HepG2 (cell line): ENCODE measurements around the gene PHYH. TPM values are rescaled to one million over a fixed set of nuclear protein-coding genes. Genes with fewer than 3 reads are reported as not detected.
A peak's percentile ranks its signal among the peaks of the same experiment; 100 is the strongest.

Experiments used
- ETV6 ChIP-seq: sonication (generic); formaldehyde crosslinking; conservative IDR thresholded peaks from 2 replicates; pipeline ENCODE4 v1.4.0; 2020; ENCODE audit warnings: missing genetic modification reagents
- FOXA1 ChIP-seq, 2 experiments: fragments of 450-650 bp in 1 of 2; sonication (generic) in 1 of 2; formaldehyde crosslinking in 1 of 2; IDR thresholded peaks; 2 replicates each; pipeline versions ENCODE4 v1.4.0 to v1.6.1; 2016 to 2020; ENCODE audit warnings: missing genetic modification reagents in 1 of 2
- FOXM1 ChIP-seq: sonication (generic); formaldehyde crosslinking; IDR thresholded peaks from 2 replicates; pipeline ENCODE4 v1.5.0; 2020; ENCODE audit warnings: missing genetic modification reagents
- HES4 ChIP-seq: sonication (generic); formaldehyde crosslinking; IDR thresholded peaks from 2 replicates; pipeline ENCODE4 v1.9.0; 2021; ENCODE audit warnings: mild to moderate bottlenecking, missing genetic modification reagents, borderline replicate concordance
- KAT8 ChIP-seq: IDR thresholded peaks from 2 replicates; pipeline ENCODE4 v1.6.1; 2016; ENCODE audit warnings: missing genetic modification reagents, missing compliant biosample characterization
- LCORL ChIP-seq, 2 experiments: fragments of 450-650 bp in 1 of 2; sonication (generic) in 1 of 2; formaldehyde crosslinking in 1 of 2; IDR thresholded peaks; 2 replicates each; pipeline versions ENCODE4 v1.5.0 to v1.6.1; 2017 to 2020; ENCODE audit warnings: antibody characterized with exemption in 1 of 2, missing genetic modification reagents in 1 of 2
- ONECUT2 ChIP-seq: sonication (generic); formaldehyde crosslinking; IDR thresholded peaks from 2 replicates; pipeline ENCODE4 v1.4.0; 2020; ENCODE audit warnings: missing genetic modification reagents
- PHF5A ChIP-seq: IDR thresholded peaks from one replicate; pipeline ENCODE4 v1.6.1; 2018; ENCODE audit warnings: low read depth, missing genetic modification reagents; ENCODE audit not compliant: unreplicated experiment
- RCOR2 ChIP-seq: IDR thresholded peaks from 2 replicates; pipeline ENCODE4 v1.6.1; 2016; ENCODE audit warnings: missing biosample characterization, missing genetic modification reagents
- RFX3 ChIP-seq: IDR thresholded peaks from 2 replicates; pipeline ENCODE4 v1.6.1; 2016; ENCODE audit warnings: missing biosample characterization, missing genetic modification reagents
- SIN3B ChIP-seq: fragments of 150-350 bp; IDR thresholded peaks from 2 replicates; pipeline ENCODE4 v1.6.1; 2014; ENCODE audit warnings: low read length
- ZBTB8A ChIP-seq: sonication (generic); formaldehyde crosslinking; IDR thresholded peaks from 2 replicates; pipeline ENCODE4 v1.4.0; 2020; ENCODE audit warnings: mild to moderate bottlenecking, low read depth, missing genetic modification reagents, borderline replicate concordance
- ZNF652 ChIP-seq: IDR thresholded peaks from 2 replicates; pipeline ENCODE4 v1.6.1; 2016; ENCODE audit warnings: low read depth, borderline replicate concordance
- ZNF672 ChIP-seq: sonication (generic); formaldehyde crosslinking; IDR thresholded peaks from 2 replicates; pipeline ENCODE4 v1.8.1; 2022; ENCODE audit warnings: missing genetic modification reagents
- ZNF674 ChIP-seq: sonication (generic); formaldehyde crosslinking; IDR thresholded peaks from 2 replicates; pipeline ENCODE4 v1.5.0; 2020; ENCODE audit warnings: low read depth, mild to moderate bottlenecking, missing genetic modification reagents
- ZNF7 ChIP-seq: IDR thresholded peaks from 2 replicates; pipeline ENCODE4 v1.6.1; 2016; ENCODE audit warnings: missing biosample characterization, missing genetic modification reagents
- ZNF766 ChIP-seq: sonication (generic); formaldehyde crosslinking; IDR thresholded peaks from 2 replicates; pipeline ENCODE4 v1.5.0; 2020; ENCODE audit warnings: missing genetic modification reagents, borderline replicate concordance
- ZSCAN20 ChIP-seq: sonication (generic); formaldehyde crosslinking; IDR thresholded peaks from 2 replicates; pipeline ENCODE4 v1.4.0; 2020; ENCODE audit warnings: missing genetic modification reagents, mild to moderate bottlenecking, borderline replicate concordance
- polyA plus RNA-seq, 8 experiments: library from polyadenylated mRNA; depleted of rRNA in 3 of 8; stranded (reverse) in 7 of 8; unstranded in 1 of 8; fragments of >200 nt; fragmentation: Illumina TruSeq in 4 of 8; extraction: Trizol in 4 of 8; gene quantifications; 2 replicates each; pipeline versions ENCODE4 v1.2.1 to v1.2.3, GENCODE V29; 2011 to 2016; ENCODE audit warnings: low read depth in 4 of 8, missing spikeins in 1 of 8, mixed read lengths in 1 of 8; ENCODE audit not compliant: insufficient read depth in 1 of 8
- total RNA-seq, 5 experiments: library from RNA; depleted of rRNA; stranded (reverse); fragments of >200 nt; fragmentation: Illumina TruSeq; extraction: Trizol; gene quantifications; 2 replicates each; pipeline ENCODE4 v1.2.3, GENCODE V29; 2016; ENCODE audit warnings: low read depth in 1 of 5
- TF ChIP-seq, protein P1 (sequence below): sonication (generic); formaldehyde crosslinking; IDR thresholded peaks from 2 replicates; pipeline ENCODE4 v1.5.1; 2020; ENCODE audit warnings: missing genetic modification reagents, mild to moderate bottlenecking, borderline replicate concordance
- TF ChIP-seq, protein P2 (sequence below): sonication (generic); formaldehyde crosslinking; IDR thresholded peaks from 2 replicates; pipeline ENCODE4 v1.8.1; 2023; ENCODE audit warnings: mild to moderate bottlenecking, inconsistent platforms, moderate library complexity, missing genetic modification reagents, borderline replicate concordance
- TF ChIP-seq, protein P3 (sequence below): sonication (generic); formaldehyde crosslinking; IDR thresholded peaks from 2 replicates; pipeline ENCODE4 v1.9.0; 2022; ENCODE audit warnings: missing genetic modification reagents, mild to moderate bottlenecking, borderline replicate concordance
- TF ChIP-seq, protein P4 (sequence below): sonication (generic); formaldehyde crosslinking; IDR thresholded peaks from 2 replicates; pipeline ENCODE4 v1.4.0; 2020; ENCODE audit warnings: missing genetic modification reagents
- TF ChIP-seq, protein P5 (sequence below): sonication (generic); formaldehyde crosslinking; IDR thresholded peaks from 2 replicates; pipeline ENCODE4 v1.8.0; 2022; ENCODE audit warnings: missing genetic modification reagents, mild to moderate bottlenecking, inconsistent platforms, borderline replicate concordance

The PHYH gene
- total and polyA plus RNA-seq, 2 of the 13 experiments (the other 11 are each of a cell fraction or from before 2014, with no cell fraction given), result 27.2 to 34.5 TPM

DNA sequence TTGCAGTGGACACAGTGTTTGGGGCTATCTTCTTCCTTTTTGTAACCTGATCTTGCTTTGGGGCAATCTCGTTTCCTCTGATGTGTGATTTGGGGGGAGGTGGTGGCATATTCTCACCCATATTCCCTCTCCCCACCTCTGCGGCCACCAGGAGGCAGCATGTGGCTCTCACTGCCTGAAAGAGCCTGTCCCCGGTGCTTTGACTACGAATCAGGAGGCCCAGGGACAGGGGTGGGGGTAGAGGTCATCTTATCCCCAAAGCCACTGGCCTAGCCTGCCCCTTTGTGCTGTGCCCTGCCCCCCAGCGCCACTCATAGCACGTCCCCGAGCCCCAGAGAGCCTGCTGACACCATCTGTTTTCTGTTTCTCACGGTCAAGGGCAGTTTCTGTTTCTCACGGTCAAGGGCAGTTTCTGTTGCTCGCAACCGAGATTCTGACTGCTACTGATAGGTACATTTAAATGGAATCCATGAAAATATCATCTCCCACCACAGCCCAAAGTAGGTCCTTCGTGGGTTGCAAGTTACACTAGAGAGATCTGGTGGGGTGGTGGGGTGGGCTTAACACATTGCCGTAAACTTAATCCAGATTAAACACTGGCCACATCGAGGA, 28.2 kb downstream of the PHYH start (continued):
- TF ChIP-seq FOXA1 (IDR thresholded peaks at IDR 0.05) (no peak), FOXA1 (CRISPR knock-in tag; IDR thresholded peaks at IDR 0.05) (0 out of 2 replicates have a peak, but pooled peaks have one; percentile 2), FOXM1 (CRISPR knock-in tag) (no peak), RFX3 (no peak), ZNF674 (CRISPR knock-in tag) (no peak), LCORL (IDR thresholded peaks at IDR 0.05) (no peak), LCORL (CRISPR knock-in tag; IDR thresholded peaks at IDR 0.05) (peak; percentile 80), ZNF7 (CRISPR knock-in tag) (no peak), ZNF672 (CRISPR knock-in tag) (no peak), ZSCAN20 (no peak), ONECUT2 (CRISPR knock-in tag) (no peak), RCOR2 (CRISPR knock-in tag) (peak; percentile 62; the same call in 1 of the 2 replicates), SIN3B (no peak), PHF5A (no peak), ZNF766 (no peak), KAT8 (CRISPR knock-in tag) (no peak), ETV6 (no peak), ZNF652 (CRISPR knock-in tag) (no peak), ZBTB8A (no peak), HES4 (CRISPR knock-in tag) (no peak)
- TF ChIP-seq, protein P1, sequence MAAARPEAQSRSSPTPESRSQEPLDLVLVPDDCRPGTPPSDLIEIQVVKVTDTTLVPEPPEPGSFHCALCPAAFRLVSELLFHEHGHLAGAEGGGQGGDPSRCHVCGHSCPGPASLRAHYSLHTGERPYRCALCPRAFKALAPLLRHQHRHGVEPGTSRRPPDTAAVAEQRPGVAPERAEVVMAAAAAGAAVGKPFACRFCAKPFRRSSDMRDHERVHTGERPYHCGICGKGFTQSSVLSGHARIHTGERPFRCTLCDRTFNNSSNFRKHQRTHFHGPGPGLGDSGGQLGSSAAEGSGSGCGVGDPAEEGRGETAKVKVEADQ, result 0 out of 2 replicates have a peak, but pooled peaks have one; percentile 41
- TF ChIP-seq, protein P2, sequence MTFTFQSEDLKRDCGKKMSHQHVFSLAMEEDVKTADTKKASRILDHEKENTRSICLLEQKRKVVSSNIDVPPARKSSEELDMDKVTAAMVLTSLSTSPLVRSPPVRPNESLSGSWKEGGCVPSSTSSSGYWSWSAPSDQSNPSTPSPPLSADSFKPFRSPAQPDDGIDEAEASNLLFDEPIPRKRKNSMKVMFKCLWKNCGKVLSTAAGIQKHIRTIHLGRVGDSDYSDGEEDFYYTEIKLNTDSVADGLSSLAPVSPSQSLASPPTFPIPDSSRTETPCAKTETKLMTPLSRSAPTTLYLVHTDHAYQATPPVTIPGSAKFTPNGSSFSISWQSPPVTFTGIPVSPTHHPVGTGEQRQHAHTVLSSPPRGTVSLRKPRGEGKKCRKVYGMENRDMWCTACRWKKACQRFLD, result no peak
- TF ChIP-seq, protein P3, sequence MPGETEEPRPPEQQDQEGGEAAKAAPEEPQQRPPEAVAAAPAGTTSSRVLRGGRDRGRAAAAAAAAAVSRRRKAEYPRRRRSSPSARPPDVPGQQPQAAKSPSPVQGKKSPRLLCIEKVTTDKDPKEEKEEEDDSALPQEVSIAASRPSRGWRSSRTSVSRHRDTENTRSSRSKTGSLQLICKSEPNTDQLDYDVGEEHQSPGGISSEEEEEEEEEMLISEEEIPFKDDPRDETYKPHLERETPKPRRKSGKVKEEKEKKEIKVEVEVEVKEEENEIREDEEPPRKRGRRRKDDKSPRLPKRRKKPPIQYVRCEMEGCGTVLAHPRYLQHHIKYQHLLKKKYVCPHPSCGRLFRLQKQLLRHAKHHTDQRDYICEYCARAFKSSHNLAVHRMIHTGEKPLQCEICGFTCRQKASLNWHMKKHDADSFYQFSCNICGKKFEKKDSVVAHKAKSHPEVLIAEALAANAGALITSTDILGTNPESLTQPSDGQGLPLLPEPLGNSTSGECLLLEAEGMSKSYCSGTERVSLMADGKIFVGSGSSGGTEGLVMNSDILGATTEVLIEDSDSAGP (CRISPR knock-in tag), result peak; percentile 58; the same call in 1 of the 2 replicates
- TF ChIP-seq, protein P4, sequence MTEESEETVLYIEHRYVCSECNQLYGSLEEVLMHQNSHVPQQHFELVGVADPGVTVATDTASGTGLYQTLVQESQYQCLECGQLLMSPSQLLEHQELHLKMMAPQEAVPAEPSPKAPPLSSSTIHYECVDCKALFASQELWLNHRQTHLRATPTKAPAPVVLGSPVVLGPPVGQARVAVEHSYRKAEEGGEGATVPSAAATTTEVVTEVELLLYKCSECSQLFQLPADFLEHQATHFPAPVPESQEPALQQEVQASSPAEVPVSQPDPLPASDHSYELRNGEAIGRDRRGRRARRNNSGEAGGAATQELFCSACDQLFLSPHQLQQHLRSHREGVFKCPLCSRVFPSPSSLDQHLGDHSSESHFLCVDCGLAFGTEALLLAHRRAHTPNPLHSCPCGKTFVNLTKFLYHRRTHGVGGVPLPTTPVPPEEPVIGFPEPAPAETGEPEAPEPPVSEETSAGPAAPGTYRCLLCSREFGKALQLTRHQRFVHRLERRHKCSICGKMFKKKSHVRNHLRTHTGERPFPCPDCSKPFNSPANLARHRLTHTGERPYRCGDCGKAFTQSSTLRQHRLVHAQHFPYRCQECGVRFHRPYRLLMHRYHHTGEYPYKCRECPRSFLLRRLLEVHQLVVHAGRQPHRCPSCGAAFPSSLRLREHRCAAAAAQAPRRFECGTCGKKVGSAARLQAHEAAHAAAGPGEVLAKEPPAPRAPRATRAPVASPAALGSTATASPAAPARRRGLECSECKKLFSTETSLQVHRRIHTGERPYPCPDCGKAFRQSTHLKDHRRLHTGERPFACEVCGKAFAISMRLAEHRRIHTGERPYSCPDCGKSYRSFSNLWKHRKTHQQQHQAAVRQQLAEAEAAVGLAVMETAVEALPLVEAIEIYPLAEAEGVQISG (CRISPR knock-in tag), result no peak
- TF ChIP-seq, protein P5, sequence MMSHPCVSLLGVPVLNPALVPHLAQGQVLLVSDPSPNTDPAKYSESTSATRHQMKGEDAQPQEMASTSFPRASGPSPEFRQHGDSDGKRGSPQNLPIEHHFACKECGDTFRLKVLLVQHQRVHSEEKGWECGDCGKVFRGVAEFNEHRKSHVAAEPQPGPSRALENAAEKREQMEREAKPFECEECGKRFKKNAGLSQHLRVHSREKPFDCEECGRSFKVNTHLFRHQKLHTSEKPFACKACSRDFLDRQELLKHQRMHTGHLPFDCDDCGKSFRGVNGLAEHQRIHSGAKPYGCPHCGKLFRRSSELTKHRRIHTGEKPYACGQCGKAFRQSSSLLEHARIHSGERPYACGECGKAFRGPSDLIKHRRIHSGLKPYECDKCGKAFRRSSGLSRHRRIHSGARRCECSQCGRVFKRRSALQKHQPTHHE (CRISPR knock-in tag), result no peak
